GM19099 (cell line): ENCODE data around the gene DNASE2.

ENCODE experiments used
- POLR2A ChIP-seq: IDR thresholded peaks from 3 replicates; pipeline ENCODE4 v1.6.1; 2011; ENCODE audit warnings: low read depth; ENCODE audit not compliant: insufficient read length; ENCODE audit errors: extremely low read depth

Gene DNASE2

GRCh38 chr19:12843999-12844732 is 37.1 kb downstream of the DNASE2 start:
- TF ChIP-seq POLR2A = no peak

DNA sequence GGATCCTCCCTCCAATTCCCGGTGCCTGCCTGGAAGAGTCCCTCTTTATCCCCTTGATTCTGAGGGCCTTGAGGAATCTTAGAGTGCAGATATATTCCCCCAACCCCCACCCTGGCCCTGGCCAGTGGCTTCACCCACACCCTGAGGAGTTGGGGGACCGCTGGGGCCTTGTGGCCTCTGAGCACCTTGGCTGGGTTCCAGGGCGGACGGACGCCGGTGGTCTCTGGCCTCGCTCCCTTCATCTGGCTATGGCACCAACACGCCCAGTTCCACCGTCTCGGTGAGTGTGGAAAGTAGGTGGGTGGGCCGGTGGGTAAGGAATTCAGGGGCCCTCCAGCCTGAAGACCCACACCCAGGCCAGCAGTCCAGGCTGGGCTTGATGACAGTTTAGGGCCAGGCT is 37.9 kb downstream of the DNASE2 start:
- no peak for TF ChIP-seq POLR2A

- TF ChIP-seq POLR2A = no peak
Measured at GRCh38 chr19:12842511-12842910, 38.7 kb downstream of the DNASE2 start.

- no peak for TF ChIP-seq POLR2A
Measured at GRCh38 chr19:12841094-12841493, 40.2 kb downstream of the DNASE2 start.

GRCh38 chr19:12840091-12841079 is 40.9 kb downstream of the DNASE2 start:
- no peak for TF ChIP-seq POLR2A

DNA sequence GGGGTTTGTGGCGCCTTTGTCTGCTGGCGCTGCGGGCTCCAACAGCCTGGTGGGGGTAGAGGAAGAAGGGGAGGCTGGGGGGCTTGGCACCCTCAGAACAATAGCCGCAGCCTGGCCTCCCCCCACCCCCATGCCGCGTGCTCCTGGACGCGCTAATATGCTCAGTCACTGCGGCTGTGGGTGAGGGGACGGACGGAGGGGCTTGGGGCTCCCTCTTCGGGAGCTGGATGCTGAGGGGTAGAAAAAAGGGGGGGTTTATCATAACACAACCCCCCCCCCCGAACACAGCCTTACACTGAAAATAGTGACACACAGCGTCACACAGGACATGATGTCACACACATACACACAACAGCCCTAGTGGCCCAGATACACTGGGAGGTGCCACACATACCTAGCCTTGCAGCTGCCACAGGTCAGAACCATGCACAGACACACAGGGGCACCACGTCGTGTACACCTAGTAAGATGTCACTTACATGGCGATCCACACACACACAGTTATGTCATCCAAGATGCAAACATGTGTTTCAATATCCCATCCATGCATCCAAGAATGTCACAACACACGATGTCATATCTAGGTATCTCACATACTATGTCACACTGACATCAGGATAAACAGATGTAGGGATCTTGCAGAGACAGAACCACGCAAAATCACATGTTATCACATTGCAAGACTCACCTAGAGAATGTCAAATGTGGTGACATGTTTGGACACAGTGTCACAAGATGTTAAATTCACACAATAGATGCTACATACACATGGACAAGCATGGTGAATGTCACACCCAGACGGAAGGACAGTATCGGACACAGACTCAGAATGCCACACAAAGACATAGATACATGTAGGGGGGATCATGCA is 42.1 kb downstream of the DNASE2 start:
- no peak for TF ChIP-seq POLR2A

DNA sequence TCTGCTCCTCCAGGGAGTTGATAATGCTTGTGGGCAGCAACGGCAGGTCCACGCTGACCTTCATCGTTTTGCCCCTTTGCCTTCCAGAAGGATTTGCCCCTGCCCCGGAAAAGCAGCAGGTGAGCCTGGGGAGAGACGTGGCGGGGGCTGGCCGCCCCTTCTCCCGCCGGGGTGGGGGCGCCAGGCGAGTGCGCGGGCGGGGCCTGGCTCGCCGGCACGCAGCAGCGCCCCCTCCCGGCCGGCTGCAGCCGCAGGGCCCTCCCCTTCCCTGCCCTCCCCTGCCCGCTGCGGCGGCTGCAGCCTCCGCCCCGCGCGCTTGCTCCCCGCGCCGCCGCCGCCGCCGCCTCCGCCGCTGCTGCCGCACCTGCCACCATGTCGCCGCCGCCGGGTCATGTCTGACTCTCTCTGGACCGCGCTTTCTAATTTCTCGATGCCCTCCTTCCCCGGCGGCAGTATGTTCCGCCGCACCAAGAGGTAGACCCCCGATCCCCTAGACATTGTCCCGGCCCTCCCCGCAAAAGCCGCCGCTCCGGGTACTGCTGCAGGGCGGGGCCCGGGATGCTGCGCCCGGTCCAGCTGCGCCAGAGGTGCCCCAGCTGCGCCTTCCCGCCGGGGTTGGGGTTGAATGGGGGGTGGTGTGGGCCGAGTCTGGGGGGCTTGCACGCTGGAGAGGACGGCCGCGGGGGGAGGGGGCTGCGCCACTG is 42.9 kb downstream of the DNASE2 start, which contains the start of gene MAST1:
MAST1 (plus strand) TSS at position 334 of the 704 bp plus-strand sequence; CDS start at position 392, 58 bp downstream.
- no peak for TF ChIP-seq POLR2A

GRCh38 chr19:12837225-12837624 is 44.0 kb downstream of the DNASE2 start:
- TF ChIP-seq POLR2A = no peak

GRCh38 chr19:12836529-12836863 is 44.8 kb downstream of the DNASE2 start:
- TF ChIP-seq POLR2A = no peak

DNA sequence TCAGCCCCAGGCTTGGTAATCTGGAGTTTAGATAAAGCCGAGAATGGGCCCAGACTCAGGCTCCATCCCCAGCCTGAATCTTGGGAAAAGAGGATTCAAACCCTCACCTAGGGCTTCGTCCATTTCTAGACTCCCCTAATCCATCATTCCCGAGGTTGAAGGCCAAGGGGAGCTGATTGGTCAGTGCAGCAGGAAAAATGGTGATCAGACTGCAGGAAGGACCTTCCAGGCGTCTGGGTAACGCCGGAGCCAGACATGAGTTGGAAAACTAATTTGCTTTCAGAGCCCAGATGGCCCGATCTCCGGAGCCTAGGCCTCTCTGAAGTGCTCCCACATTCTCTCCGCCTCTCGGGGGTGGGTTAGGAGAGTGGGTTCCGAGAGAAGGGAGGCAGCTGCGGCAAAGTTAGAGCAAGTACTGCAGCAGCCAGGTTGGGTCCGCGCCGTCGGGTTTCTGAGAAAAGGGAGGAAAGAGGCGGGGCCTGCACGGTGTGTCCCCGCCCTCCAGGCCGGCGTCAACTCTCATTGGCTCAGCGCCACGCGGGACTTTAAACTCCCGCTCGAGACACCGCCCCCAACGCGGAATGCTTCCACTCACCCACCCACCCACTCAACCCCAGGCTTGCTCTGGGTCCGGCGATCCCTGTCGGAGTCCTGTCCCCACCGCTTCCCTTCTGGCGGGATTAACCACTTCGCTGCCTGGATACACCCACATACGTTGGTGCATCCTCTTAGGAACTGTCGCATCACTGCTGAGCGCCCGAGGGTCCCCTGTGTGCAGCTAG is 46.1 kb downstream of the DNASE2 start:
- TF ChIP-seq POLR2A = no peak

- TF ChIP-seq POLR2A = no peak
Measured at GRCh38 chr19:12834566-12834943, 46.7 kb downstream of the DNASE2 start, which contains the start of gene RTBDN. Gene RTBDN (minus strand): TSS chr19:12834579. CDS start chr19:12829979, 4,600 bp downstream.

GRCh38 chr19:12833738-12834565 is 47.3 kb downstream of the DNASE2 start:
- no peak for TF ChIP-seq POLR2A

DNA sequence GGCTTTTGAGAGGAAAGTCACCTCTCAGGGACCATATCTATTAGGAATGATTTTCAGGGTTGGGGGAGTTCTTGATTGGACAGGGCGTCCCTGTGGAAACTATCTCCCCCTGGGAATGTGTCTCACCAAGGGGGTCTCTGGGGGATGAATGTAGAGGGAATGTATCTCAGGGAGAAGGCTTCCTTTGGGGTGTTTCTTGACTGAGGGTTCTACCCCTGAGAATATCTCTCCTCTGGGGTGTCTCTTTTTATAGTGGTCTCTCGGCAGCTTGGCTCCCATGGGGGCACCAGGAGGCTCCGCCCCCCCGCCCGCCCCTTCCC is 47.9 kb downstream of the DNASE2 start:
- no peak for TF ChIP-seq POLR2A
